OCI-LY3 (cell line): ENCODE measurements around the gene TGM3.
A peak's percentile ranks its signal among the peaks of the same experiment; 100 is the strongest.

Experiments used
- H2AFZ ChIP-seq: fragments of 200-600, 300-600 bp; shearing (Covaris generic); 2 replicates; pipeline ENCODE4 v1.6.0; 2014; ENCODE audit warnings: antibody characterized with exemption, low read depth, low read length
- H3K27ac ChIP-seq: fragments of 200-600, 300-600 bp; sonication (generic); 2 replicates; pipeline ENCODE4 v1.5.1; 2014; ENCODE audit warnings: mild to moderate bottlenecking, low read length, moderate library complexity, mixed read lengths
- H3K27me3 ChIP-seq: fragments of 200-600, 300-600 bp; sonication (generic); 2 replicates; pipeline ENCODE4 v1.6.1; 2014; ENCODE audit warnings: low read depth, low read length, mixed read lengths
- H3K36me3 ChIP-seq: fragments of 200-600, 300-600 bp; sonication (generic); replicated peaks from 2 replicates; pipeline ENCODE3; 2014; ENCODE audit warnings: low read depth, low read length, mixed read lengths
- H3K4me1 ChIP-seq: fragments of 300-600, 200-600 bp; sonication (generic); 2 replicates; pipeline ENCODE4 v1.6.1; 2014; ENCODE audit warnings: low read length, mixed read lengths
- H3K4me2 ChIP-seq: fragments of 200-600, 300-600 bp; sonication (generic); 2 replicates; pipeline ENCODE4 v1.6.1; 2014; ENCODE audit warnings: low read length, mixed read lengths
- H3K4me3 ChIP-seq: fragments of 300-600, 200-600 bp; sonication (generic); 2 replicates; pipeline ENCODE4 v1.5.1; 2014; ENCODE audit warnings: antibody characterized with exemption, mild to moderate bottlenecking, low read length, moderate library complexity
- H3K79me2 ChIP-seq: fragments of 300-600, 200-600 bp; shearing (Covaris generic); 2 replicates; pipeline ENCODE4 v1.6.1; 2014; ENCODE audit warnings: mild to moderate bottlenecking, low read length, mixed read lengths
- H3K9ac ChIP-seq: fragments of 300-600, 200-600 bp; shearing (Covaris generic); 2 replicates; pipeline ENCODE4 v1.6.0; 2014; ENCODE audit warnings: mild to moderate bottlenecking, low read length, moderate library complexity
- H3K9me3 ChIP-seq: fragments of 200-600, 300-600 bp; shearing (Covaris generic); 2 replicates; pipeline ENCODE4 v1.6.1; 2014; ENCODE audit warnings: low read length, mixed read lengths; ENCODE audit not compliant: insufficient read depth
- H4K20me1 ChIP-seq: fragments of 200-600, 300-600 bp; sonication (generic); 2 replicates; pipeline ENCODE4 v1.6.1; 2016; ENCODE audit warnings: low read length, mixed read lengths; ENCODE audit not compliant: insufficient read depth
- CTCF ChIP-seq: fragments of 200-600, 300-600 bp; sonication (generic); IDR thresholded peaks from 2 replicates; pipeline ENCODE4 v1.5.1; 2014; ENCODE audit warnings: antibody characterized with exemption, low read length, low read depth
- EZH2phosphoT487 ChIP-seq: fragments of 200-600 bp; shearing (Covaris generic); IDR thresholded peaks from 2 replicates; pipeline ENCODE4 v1.6.1; 2018; ENCODE audit warnings: antibody characterized with exemption, mixed run types, low read depth

TGM3 gene

GRCh38 chr20:2340136-2340535, 44.3 kb downstream of the TGM3 start:
- no peaks in the 10 kb centered on the region for H3K79me2 ChIP-seq
- no peak overlapping the region for H3K27ac ChIP-seq
- no peaks in the 10 kb centered on the region for H4K20me1 ChIP-seq
- no peak overlapping the region for H3K4me3 ChIP-seq
- 0 out of 2 replicates have a peak, but pooled peaks cover 2% of the 10 kb centered on the region for H3K27me3 ChIP-seq
- H3K36me3 ChIP-seq, result no peaks in the 10 kb centered on the region
- H3K4me1 ChIP-seq, result peaks cover 7% of the 10 kb centered on the region
- TF ChIP-seq CTCF (peak; percentile 32), EZH2phosphoT487 (no peak)
- no peak overlapping the region for H3K9ac ChIP-seq
- H3K4me2 ChIP-seq, result no peak overlapping the region
- H2AFZ ChIP-seq, result no peak overlapping the region
- no peaks in the 10 kb centered on the region for H3K9me3 ChIP-seq

- Histone ChIP-seq H3K9me3 (no peaks in the 10 kb centered on the region), H3K36me3 (no peaks in the 10 kb centered on the region), H3K4me2 (no peak overlapping the region), H3K9ac (no peak overlapping the region), H3K4me1 (peaks cover 9% of the 10 kb centered on the region), H2AFZ (no peak overlapping the region), H3K79me2 (no peaks in the 10 kb centered on the region), H4K20me1 (no peaks in the 10 kb centered on the region), H3K4me3 (no peak overlapping the region), H3K27me3 (0 out of 2 replicates have a peak, but pooled peaks cover 2% of the 10 kb centered on the region), H3K27ac (no peak overlapping the region)
- TF ChIP-seq EZH2phosphoT487, result no peak
- TF ChIP-seq CTCF, result no peak
Observed at GRCh38 chr20:2340823-2341222, 45.0 kb downstream of the TGM3 start.

GRCh38 chr20:2341336-2341735, 45.5 kb downstream of the TGM3 start:
- TF ChIP-seq CTCF (0 out of 2 replicates have a peak, but pooled peaks have one; percentile 10), EZH2phosphoT487 (no peak)
- Histone ChIP-seq H3K27ac (no peak overlapping the region), H3K79me2 (no peaks in the 10 kb centered on the region), H3K4me3 (no peak overlapping the region), H3K9me3 (no peaks in the 10 kb centered on the region), H3K4me1 (peaks cover 14% of the 10 kb centered on the region), H3K9ac (no peak overlapping the region), H4K20me1 (no peaks in the 10 kb centered on the region), H3K36me3 (no peaks in the 10 kb centered on the region), H3K27me3 (0 out of 2 replicates have a peak, but pooled peaks cover 2% of the 10 kb centered on the region), H3K4me2 (peak overlapping the region; percentile 15), H2AFZ (peak overlapping the region; percentile 67)

GRCh38 chr20:2342243-2342642, 46.4 kb downstream of the TGM3 start:
- 0 out of 2 replicates have a peak, but pooled peaks cover 2% of the 10 kb centered on the region for H3K27me3 ChIP-seq
- TF ChIP-seq CTCF, result no peak
- no peak for TF ChIP-seq EZH2phosphoT487

More at GRCh38 chr20:2342243-2342642, 46.4 kb downstream of the TGM3 start:
- H3K79me2 ChIP-seq, result no peaks in the 10 kb centered on the region
- H3K4me2 ChIP-seq, result no peak overlapping the region
- peaks cover 20% of the 10 kb centered on the region for H3K4me1 ChIP-seq
- H3K27ac ChIP-seq, result no peak overlapping the region
- no peaks in the 10 kb centered on the region for H4K20me1 ChIP-seq
- no peak overlapping the region for H3K9ac ChIP-seq
- H3K9me3 ChIP-seq, result no peaks in the 10 kb centered on the region
- no peak overlapping the region for H2AFZ ChIP-seq
- no peak overlapping the region for H3K4me3 ChIP-seq
- no peaks in the 10 kb centered on the region for H3K36me3 ChIP-seq
